Hepatocyte (in vitro differentiated cells): ENCODE data around the gene BICDL1. TPM values are rescaled to one million over a fixed set of nuclear protein-coding genes. Genes with fewer than 3 reads are reported as not detected.

Experiments used
- DNase-seq: peaks from one replicate; pipeline ENCODE4 v3.0.0-alpha.2; 2016; ENCODE audit warnings: low spot score
- H2AFZ ChIP-seq: fragments of 200-600 bp; sonication (generic); 2 replicates; pipeline ENCODE4 v1.6.0; 2016; ENCODE audit warnings: antibody characterized with exemption, mild to moderate bottlenecking
- H3K27ac ChIP-seq: fragments of 200-600 bp; sonication (generic); 2 replicates; pipeline ENCODE4 v1.5.1; 2016; ENCODE audit warnings: mild to moderate bottlenecking
- H3K27me3 ChIP-seq: fragments of 200-600 bp; sonication (generic); 2 replicates; pipeline ENCODE4 v1.6.1; 2016
- H3K36me3 ChIP-seq: fragments of 200-600 bp; sonication (generic); replicated peaks from 2 replicates; pipeline ENCODE4 v1.5.1; 2016; ENCODE audit warnings: low read depth; ENCODE audit not compliant: insufficient read depth
- H3K4me1 ChIP-seq: fragments of 200-600 bp; sonication (generic); 2 replicates; pipeline ENCODE4 v1.5.1; 2016; ENCODE audit warnings: mild to moderate bottlenecking, moderate library complexity; ENCODE audit not compliant: insufficient read depth
- H3K4me2 ChIP-seq: fragments of 200-600 bp; sonication (generic); 2 replicates; pipeline ENCODE4 v1.6.0; 2016
- H3K4me3 ChIP-seq: fragments of 200-600 bp; sonication (generic); 2 replicates; pipeline ENCODE4 v1.5.1; 2016; ENCODE audit warnings: mild to moderate bottlenecking
- H3K79me2 ChIP-seq: fragments of 200-600 bp; sonication (generic); 2 replicates; pipeline ENCODE4 v1.6.0; 2017; ENCODE audit warnings: mild to moderate bottlenecking
- H3K9me2 ChIP-seq: fragments of 200-600 bp; sonication (generic); replicated peaks from 2 replicates; pipeline ENCODE4 v1.6.0; 2017; ENCODE audit warnings: mild to moderate bottlenecking; ENCODE audit not compliant: insufficient read depth
- H3K9me3 ChIP-seq: fragments of 200-600 bp; sonication (generic); 2 replicates; pipeline ENCODE4 v1.5.1; 2016; ENCODE audit warnings: low read depth, mild to moderate bottlenecking
- H4K20me1 ChIP-seq: fragments of 200-600 bp; sonication (generic); 2 replicates; pipeline ENCODE4 v1.6.0; 2016; ENCODE audit warnings: mild to moderate bottlenecking; ENCODE audit not compliant: insufficient read depth, poor library complexity, severe bottlenecking
- EZH2 ChIP-seq: fragments of 200-600 bp; sonication (generic); IDR thresholded peaks from 2 replicates; pipeline ENCODE4 v1.6.1; 2016; ENCODE audit warnings: antibody characterized with exemption, mild to moderate bottlenecking, borderline replicate concordance
- EZH2phosphoT487 ChIP-seq: fragments of 200-600 bp; sonication (generic); IDR thresholded peaks from one replicate; pipeline ENCODE4 v1.6.1; 2018; ENCODE audit warnings: antibody characterized with exemption, mild to moderate bottlenecking, low read depth, moderate library complexity; ENCODE audit not compliant: unreplicated experiment, severe bottlenecking
- WGBS: methylation state at CpG from one replicate; pipeline ENCODE4 v1.1.6; 2016; ENCODE audit warnings: low lambda C conversion rate; ENCODE audit errors: missing lambda C conversion rate; 5-methylcytosine and 5-hydroxymethylcytosine counted together
- polyA plus RNA-seq: library from polyadenylated mRNA; unstranded; fragments of >200 nt; fragmentation: Nextera tagmentation; extraction: Ambion mirVana; gene quantifications from 2 replicates; pipeline ENCODE4 v1.2.1, GENCODE V29; 2016
- total RNA-seq: library from RNA; depleted of rRNA; stranded (reverse); fragments of >200 nt; gene quantifications from 2 replicates; pipeline ENCODE4 v1.2.3, GENCODE V29; 2014
- TF ChIP-seq, protein P1 (sequence below): fragments of 200-600 bp; sonication (generic); IDR thresholded peaks from 2 replicates; pipeline ENCODE4 v1.5.1; 2016; ENCODE audit warnings: antibody characterized with exemption, mild to moderate bottlenecking; ENCODE audit not compliant: poor library complexity

Gene BICDL1
- total and polyA plus RNA-seq, 2 experiments from 2014 or later: 10.6 to 21.9 TPM

DNA sequence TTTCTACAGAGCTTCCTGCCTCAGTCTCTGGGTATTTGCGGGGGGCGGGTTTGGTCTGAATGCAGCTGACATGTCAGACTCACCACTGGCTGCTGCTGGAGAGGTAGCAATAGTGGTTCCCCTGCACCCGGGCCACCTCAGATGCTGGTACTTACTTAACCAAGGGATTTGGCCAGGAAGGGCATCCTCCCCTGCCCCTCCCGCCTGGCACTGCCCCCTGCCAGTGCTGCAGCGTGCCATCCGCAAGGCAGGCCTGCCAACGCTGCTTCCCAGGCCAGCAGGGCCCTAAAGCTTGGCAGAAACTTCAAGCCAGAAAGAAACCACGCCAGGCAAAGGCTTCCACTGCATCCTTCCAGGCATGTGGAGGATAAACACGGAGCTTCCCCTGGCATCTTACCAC is 105.4 kb downstream of the BICDL1 start:
- H3K9me2 ChIP-seq: no peaks in the 10 kb centered on the region
- no peaks in the 10 kb centered on the region for H3K4me1 ChIP-seq
- H3K79me2 ChIP-seq: no peaks in the 10 kb centered on the region
- H3K36me3 ChIP-seq: no peaks in the 10 kb centered on the region
- no peak for DNase-seq
- no peak overlapping the region for H2AFZ ChIP-seq
- no peaks in the 10 kb centered on the region for H3K27me3 ChIP-seq
- no peak overlapping the region for H3K27ac ChIP-seq
- H4K20me1 ChIP-seq: peaks cover 3% of the 10 kb centered on the region
- TF ChIP-seq EZH2 (no peak), EZH2phosphoT487 (no peak)
- TF ChIP-seq, protein P1, sequence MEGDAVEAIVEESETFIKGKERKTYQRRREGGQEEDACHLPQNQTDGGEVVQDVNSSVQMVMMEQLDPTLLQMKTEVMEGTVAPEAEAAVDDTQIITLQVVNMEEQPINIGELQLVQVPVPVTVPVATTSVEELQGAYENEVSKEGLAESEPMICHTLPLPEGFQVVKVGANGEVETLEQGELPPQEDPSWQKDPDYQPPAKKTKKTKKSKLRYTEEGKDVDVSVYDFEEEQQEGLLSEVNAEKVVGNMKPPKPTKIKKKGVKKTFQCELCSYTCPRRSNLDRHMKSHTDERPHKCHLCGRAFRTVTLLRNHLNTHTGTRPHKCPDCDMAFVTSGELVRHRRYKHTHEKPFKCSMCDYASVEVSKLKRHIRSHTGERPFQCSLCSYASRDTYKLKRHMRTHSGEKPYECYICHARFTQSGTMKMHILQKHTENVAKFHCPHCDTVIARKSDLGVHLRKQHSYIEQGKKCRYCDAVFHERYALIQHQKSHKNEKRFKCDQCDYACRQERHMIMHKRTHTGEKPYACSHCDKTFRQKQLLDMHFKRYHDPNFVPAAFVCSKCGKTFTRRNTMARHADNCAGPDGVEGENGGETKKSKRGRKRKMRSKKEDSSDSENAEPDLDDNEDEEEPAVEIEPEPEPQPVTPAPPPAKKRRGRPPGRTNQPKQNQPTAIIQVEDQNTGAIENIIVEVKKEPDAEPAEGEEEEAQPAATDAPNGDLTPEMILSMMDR: no peak
- H3K4me3 ChIP-seq: no peak overlapping the region
- 88% methylated on average over 9 of the region's 9 CpGs for WGBS
- no peak overlapping the region for H3K4me2 ChIP-seq
- H3K9me3 ChIP-seq: no peaks in the 10 kb centered on the region

DNA sequence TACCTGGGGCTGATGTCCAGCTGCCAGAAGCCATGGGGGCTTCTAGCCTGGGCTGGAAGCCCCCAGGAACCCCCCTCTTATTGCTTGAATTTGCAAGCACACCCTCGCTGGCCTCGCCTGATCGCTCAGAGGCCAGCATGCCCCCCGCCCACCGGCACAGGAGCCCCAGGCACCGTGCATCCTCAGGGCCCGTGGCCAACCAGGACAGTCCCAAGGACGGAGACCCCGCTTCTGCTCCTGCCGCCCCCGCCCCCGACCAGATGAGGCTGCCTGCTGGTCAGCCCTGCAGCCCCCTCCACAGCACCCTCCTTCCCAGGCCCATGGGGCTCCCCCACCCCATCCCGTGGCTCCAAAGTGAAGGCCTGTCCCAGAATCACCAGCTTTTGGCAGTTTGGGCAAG is 106.3 kb downstream of the BICDL1 start:
- H4K20me1 ChIP-seq: peaks cover 8% of the 10 kb centered on the region
- H3K4me3 ChIP-seq: no peak overlapping the region
- no peak overlapping the region for H3K27ac ChIP-seq
- H3K9me2 ChIP-seq: no peaks in the 10 kb centered on the region
- H3K79me2 ChIP-seq: peaks cover 3% of the 10 kb centered on the region
- no peaks in the 10 kb centered on the region for H3K4me1 ChIP-seq
- WGBS: 95% methylated on average over 10 of the region's 13 CpGs
- H3K4me2 ChIP-seq: no peak overlapping the region
- no peak for DNase-seq
- no peaks in the 10 kb centered on the region for H3K9me3 ChIP-seq
- no peaks in the 10 kb centered on the region for H3K27me3 ChIP-seq
- H3K36me3 ChIP-seq: no peaks in the 10 kb centered on the region
- TF ChIP-seq EZH2phosphoT487: no peak
- TF ChIP-seq EZH2: no peak
- TF ChIP-seq, protein P1: no peak
- H2AFZ ChIP-seq: no peak overlapping the region

DNA sequence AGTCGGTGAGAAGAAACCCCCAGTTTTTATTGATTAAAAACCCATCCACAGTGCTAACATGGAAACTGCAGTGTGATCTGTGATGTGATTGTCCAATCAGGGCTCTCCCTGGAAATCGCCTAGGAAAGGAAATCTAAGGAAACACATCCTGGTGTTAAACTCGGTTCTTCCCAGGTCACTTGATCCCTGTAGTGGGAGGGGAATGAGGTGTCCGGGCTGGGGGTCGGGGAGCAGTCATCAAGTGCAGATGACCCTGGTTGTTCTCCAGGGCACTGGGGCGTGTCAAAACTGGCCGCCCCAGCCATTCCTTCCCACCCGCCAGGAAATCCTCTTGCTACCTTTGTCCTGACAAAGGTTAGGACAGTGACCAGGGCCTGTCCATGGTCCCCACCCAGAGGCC is 106.7 kb downstream of the BICDL1 start:
- TF ChIP-seq EZH2phosphoT487: no peak
- TF ChIP-seq, protein P1: no peak
- TF ChIP-seq EZH2: no peak
- Histone ChIP-seq H3K4me2 (no peak overlapping the region), H3K4me3 (no peak overlapping the region), H3K27me3 (no peaks in the 10 kb centered on the region), H3K79me2 (peaks cover 4% of the 10 kb centered on the region), H3K27ac (no peak overlapping the region), H3K36me3 (no peaks in the 10 kb centered on the region), H3K4me1 (no peaks in the 10 kb centered on the region), H3K9me2 (no peaks in the 10 kb centered on the region), H4K20me1 (peaks cover 12% of the 10 kb centered on the region), H3K9me3 (no peaks in the 10 kb centered on the region), H2AFZ (no peak overlapping the region)
- WGBS: 87% methylated on average over 8 of the region's 8 CpGs
- no peak for DNase-seq
